T47D (cell line): Measurements from ENCODE around the gene DIS3L2.
"Not testable (repeated sequence)": the region's sequence is repeated elsewhere in the genome, so short reads cannot be mapped to it uniquely, and the experiment has no call there.

Experiments used
- DNase-seq, 2 experiments: peaks; one replicate each; pipeline versions ENCODE4 v3.0.0 to v3.0.0-alpha.2; 2011 to 2012; ENCODE audit warnings: low read depth in 1 of 2, low spot score in 1 of 2
- JUND ChIP-seq: IDR thresholded peaks from 2 replicates; pipeline ENCODE4 v1.6.1; 2012; ENCODE audit warnings: low read depth
- in situ Hi-C: cut with HindIII; loops from 2 replicates; pipeline ENCODE4 v1.10.0; 2016; ENCODE audit warnings: low sequenced_read_pairs, low pct_unique_long_range_greater_than_20kb

DIS3L2 gene

GRCh38 chr2:232014681-232015080, 53.2 kb downstream of the DIS3L2 start:
- in situ Hi-C loops: no loop called here
- no peak for DNase-seq
- no peak for TF ChIP-seq JUND

- in situ Hi-C loops: no loop called here
- DNase-seq: no peak
- no peak for TF ChIP-seq JUND
Observed at GRCh38 chr2:232018181-232018580, 56.7 kb downstream of the DIS3L2 start.

- in situ Hi-C loops: no loop called here
- DNase-seq: no peak
Observed at GRCh38 chr2:232022718-232023117, 61.2 kb downstream of the DIS3L2 start.

GRCh38 chr2:232023426-232023825, 61.9 kb downstream of the DIS3L2 start:
- in situ Hi-C loops: no loop called here
- TF ChIP-seq JUND: no peak

More at GRCh38 chr2:232022718-232023117, 61.2 kb downstream of the DIS3L2 start:
- no peak for TF ChIP-seq JUND

GRCh38 chr2:232024457-232024856, 62.9 kb downstream of the DIS3L2 start:
- TF ChIP-seq JUND: no peak
- in situ Hi-C loops: no loop called here

More at GRCh38 chr2:232023426-232023825, 61.9 kb downstream of the DIS3L2 start:
- no peak for DNase-seq

GRCh38 chr2:232026910-232027309, 65.4 kb downstream of the DIS3L2 start:
- no peak for TF ChIP-seq JUND
- DNase-seq: no peak
- in situ Hi-C loops: no loop called here

More at GRCh38 chr2:232024457-232024856, 62.9 kb downstream of the DIS3L2 start:
- DNase-seq: no peak

GRCh38 chr2:232027530-232027929, 66.0 kb downstream of the DIS3L2 start:
- DNase-seq: no peak
- TF ChIP-seq JUND: no peak
- in situ Hi-C loops: no loop called here

GRCh38 chr2:232028071-232028470, 66.6 kb downstream of the DIS3L2 start:
- no peak for TF ChIP-seq JUND
- in situ Hi-C loops: no loop called here
- no peak for DNase-seq

GRCh38 chr2:232028631-232029030, 67.1 kb downstream of the DIS3L2 start:
- no peak for DNase-seq
- in situ Hi-C loops: no loop called here
- no peak for TF ChIP-seq JUND

- in situ Hi-C loops: no loop called here
Observed at GRCh38 chr2:232029346-232029745, 67.8 kb downstream of the DIS3L2 start.

GRCh38 chr2:232030229-232030628, 68.7 kb downstream of the DIS3L2 start:
- no peak for TF ChIP-seq JUND
- in situ Hi-C loops: no loop called here
- peak in 1 of 2 experiments; percentile 21 for DNase-seq

More at GRCh38 chr2:232029346-232029745, 67.8 kb downstream of the DIS3L2 start:
- DNase-seq: no peak
- TF ChIP-seq JUND: no peak

- in situ Hi-C loops, DNase-seq: not testable (repeated sequence)
Observed at GRCh38 chr2:232035292-232035691, 73.8 kb downstream of the DIS3L2 start.

- in situ Hi-C loops, DNase-seq: not testable (repeated sequence)
Observed at GRCh38 chr2:232036876-232037275, 75.4 kb downstream of the DIS3L2 start.

- DNase-seq: no peak
- in situ Hi-C loops: no loop called here
Observed at GRCh38 chr2:232038251-232038880, 76.9 kb downstream of the DIS3L2 start.

More at GRCh38 chr2:232038251-232038880, 76.9 kb downstream of the DIS3L2 start:
- TF ChIP-seq JUND: no peak
